ENCODE measurements around the gene SOHLH2.

SOHLH2 gene

DNA sequence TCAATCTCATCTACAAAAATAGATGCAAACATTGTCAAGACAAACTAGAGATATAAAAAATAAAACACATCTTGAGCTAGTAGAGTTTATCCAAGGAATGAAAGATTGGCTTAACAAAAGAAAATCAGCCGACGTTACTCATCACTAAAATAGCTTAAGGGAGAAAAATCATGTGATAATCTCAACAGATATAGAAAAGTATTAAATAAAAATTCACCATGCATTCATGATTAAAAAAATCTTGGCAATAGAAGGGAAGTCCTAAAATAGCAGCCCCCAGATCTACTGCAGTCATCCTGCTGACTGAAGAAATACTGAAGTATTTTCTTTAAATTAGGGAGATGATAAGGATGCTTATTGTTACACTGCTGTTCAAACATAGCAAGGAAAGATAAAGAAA, 70.6 kb downstream of the SOHLH2 start:
- Histone ChIP-seq H3K79me2 (ENCODE audit: insufficient read depth, low read length) (no peaks in the 10 kb centered on the region), H4K20me1 (ENCODE audit: insufficient read depth, low read length) (no peaks in the 10 kb centered on the region), H3K9me3 (ENCODE audit: insufficient read depth, low read length, severe bottlenecking) (no peaks in the 10 kb centered on the region), H3K4me1 (ENCODE audit: insufficient read depth, low read length) (no peaks in the 10 kb centered on the region), H3K27me3 (ENCODE audit: insufficient read depth, low read length, poor library complexity) (no peaks in the 10 kb centered on the region), H3K4me3 (ENCODE audit: low read depth in 1 of 2, low read length in 2 of 2) (no peak overlapping the region), H3K4me2 (ENCODE audit: insufficient read depth, low read length) (no peak overlapping the region), H3K9ac (ENCODE audit: low read depth, low read length) (no peak overlapping the region), H3K27ac (ENCODE audit: low read length) (no peak overlapping the region), H3K36me3 (ENCODE audit: insufficient read depth, low read length) (no peaks in the 10 kb centered on the region), H2AFZ (ENCODE audit: low read depth, low read length) (no peak overlapping the region)
- no peak for TF ChIP-seq EZH2 (IDR thresholded peaks at IDR 0.05; ENCODE audit: borderline replicate concordance, low read depth, low read length, severe bottlenecking)
- no peak for TF ChIP-seq CTCF (IDR thresholded peaks at IDR 0.05; ENCODE audit: borderline replicate concordance, extremely low read depth, low read length, poor library complexity, severe bottlenecking)
- no peak for DNase-seq
- no peak for ATAC-seq (ENCODE audit: insufficient read depth, low read depth)

DNA sequence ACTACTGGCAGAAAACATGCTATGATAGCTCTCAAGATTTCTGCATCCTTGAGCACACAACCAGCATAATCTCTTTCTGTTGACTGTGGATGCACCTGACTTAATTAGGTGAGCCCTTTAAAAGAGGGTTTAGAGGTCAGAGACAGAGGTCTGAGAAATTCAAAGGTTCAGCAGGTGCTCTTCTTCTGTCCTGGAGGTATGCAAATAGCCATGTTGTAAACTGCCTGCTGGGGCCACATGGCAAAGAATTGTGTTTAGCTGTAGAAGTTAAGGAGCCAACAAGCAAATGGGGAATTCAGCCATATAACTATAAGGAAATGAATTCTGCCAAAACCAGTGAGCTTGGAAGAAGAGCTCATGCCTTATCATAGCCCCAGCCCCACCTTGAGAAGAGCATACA, 71.6 kb downstream of the SOHLH2 start:
- no peak for DNase-seq
- no peak overlapping the region for H3K4me2 ChIP-seq (ENCODE audit: insufficient read depth, low read length)
- H3K4me3 ChIP-seq (ENCODE audit: low read depth in 1 of 2, low read length in 2 of 2): no peak overlapping the region
- no peak overlapping the region for H3K27ac ChIP-seq (ENCODE audit: low read length)
- no peaks in the 10 kb centered on the region for H3K4me1 ChIP-seq (ENCODE audit: insufficient read depth, low read length)
- no peaks in the 10 kb centered on the region for H3K79me2 ChIP-seq (ENCODE audit: insufficient read depth, low read length)
- TF ChIP-seq CTCF (IDR thresholded peaks at IDR 0.05; ENCODE audit: borderline replicate concordance, extremely low read depth, low read length, poor library complexity, severe bottlenecking): no peak
- no peak for TF ChIP-seq EZH2 (IDR thresholded peaks at IDR 0.05; ENCODE audit: borderline replicate concordance, low read depth, low read length, severe bottlenecking)
- H4K20me1 ChIP-seq (ENCODE audit: insufficient read depth, low read length): no peaks in the 10 kb centered on the region
- no peak overlapping the region for H2AFZ ChIP-seq (ENCODE audit: low read depth, low read length)
- no peaks in the 10 kb centered on the region for H3K9me3 ChIP-seq (ENCODE audit: insufficient read depth, low read length, severe bottlenecking)
- H3K27me3 ChIP-seq (ENCODE audit: insufficient read depth, low read length, poor library complexity): no peaks in the 10 kb centered on the region
- H3K36me3 ChIP-seq (ENCODE audit: insufficient read depth, low read length): no peaks in the 10 kb centered on the region
- ATAC-seq (ENCODE audit: insufficient read depth, low read depth): no peak
- H3K9ac ChIP-seq (ENCODE audit: low read depth, low read length): no peak overlapping the region

GRCh38 chr13:36135876-36136275, 78.5 kb downstream of the SOHLH2 start:
- Histone ChIP-seq H3K9me3 (ENCODE audit: insufficient read depth, low read length, severe bottlenecking) (peaks cover 3% of the 10 kb centered on the region), H3K27ac (ENCODE audit: low read length) (no peak overlapping the region), H3K4me3 (ENCODE audit: low read depth in 1 of 2, low read length in 2 of 2) (no peak overlapping the region), H3K4me1 (ENCODE audit: insufficient read depth, low read length) (no peaks in the 10 kb centered on the region), H3K79me2 (ENCODE audit: insufficient read depth, low read length) (no peaks in the 10 kb centered on the region), H3K27me3 (ENCODE audit: insufficient read depth, low read length, poor library complexity) (no peaks in the 10 kb centered on the region), H3K9ac (ENCODE audit: low read depth, low read length) (no peak overlapping the region), H2AFZ (ENCODE audit: low read depth, low read length) (no peak overlapping the region), H4K20me1 (ENCODE audit: insufficient read depth, low read length) (no peaks in the 10 kb centered on the region), H3K4me2 (ENCODE audit: insufficient read depth, low read length) (no peak overlapping the region), H3K36me3 (ENCODE audit: insufficient read depth, low read length) (no peaks in the 10 kb centered on the region)
- DNase-seq: no peak
- no peak for ATAC-seq (ENCODE audit: insufficient read depth, low read depth)
- TF ChIP-seq CTCF (IDR thresholded peaks at IDR 0.05; ENCODE audit: borderline replicate concordance, extremely low read depth, low read length, poor library complexity, severe bottlenecking): no peak
- TF ChIP-seq EZH2 (IDR thresholded peaks at IDR 0.05; ENCODE audit: borderline replicate concordance, low read depth, low read length, severe bottlenecking): no peak

DNA sequence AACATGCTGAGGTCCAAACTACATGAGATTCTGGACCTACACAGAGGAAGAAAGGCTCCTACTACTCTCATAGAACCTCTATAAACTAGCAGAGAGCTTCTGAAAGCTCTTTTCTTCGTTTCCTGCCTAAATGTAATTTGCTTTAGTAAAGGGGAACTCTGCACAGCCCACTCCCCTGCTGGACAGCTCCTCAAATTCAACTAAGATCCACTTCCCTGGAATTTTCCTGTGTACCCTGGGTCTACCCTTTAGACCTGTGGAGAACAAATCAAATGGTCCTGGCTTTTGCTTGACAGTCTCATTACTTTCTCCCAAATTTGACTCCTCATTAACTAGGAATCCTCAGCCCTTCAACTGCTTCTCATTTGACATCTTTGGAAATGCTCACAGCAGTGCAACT, 79.7 kb downstream of the SOHLH2 start:
- no peak overlapping the region for H3K9ac ChIP-seq (ENCODE audit: low read depth, low read length)
- H3K4me1 ChIP-seq (ENCODE audit: insufficient read depth, low read length): no peaks in the 10 kb centered on the region
- no peaks in the 10 kb centered on the region for H3K79me2 ChIP-seq (ENCODE audit: insufficient read depth, low read length)
- DNase-seq (no peak), ATAC-seq (ENCODE audit: insufficient read depth, low read depth) (no peak)
- H3K4me3 ChIP-seq (ENCODE audit: low read depth in 1 of 2, low read length in 2 of 2): no peak overlapping the region
- no peak overlapping the region for H2AFZ ChIP-seq (ENCODE audit: low read depth, low read length)
- H3K27ac ChIP-seq (ENCODE audit: low read length): no peak overlapping the region
- H3K36me3 ChIP-seq (ENCODE audit: insufficient read depth, low read length): no peaks in the 10 kb centered on the region
- H3K9me3 ChIP-seq (ENCODE audit: insufficient read depth, low read length, severe bottlenecking): peaks cover 3% of the 10 kb centered on the region
- TF ChIP-seq EZH2 (IDR thresholded peaks at IDR 0.05; ENCODE audit: borderline replicate concordance, low read depth, low read length, severe bottlenecking) (no peak), CTCF (IDR thresholded peaks at IDR 0.05; ENCODE audit: borderline replicate concordance, extremely low read depth, low read length, poor library complexity, severe bottlenecking) (no peak)
- H3K4me2 ChIP-seq (ENCODE audit: insufficient read depth, low read length): no peak overlapping the region
- H3K27me3 ChIP-seq (ENCODE audit: insufficient read depth, low read length, poor library complexity): no peaks in the 10 kb centered on the region
- H4K20me1 ChIP-seq (ENCODE audit: insufficient read depth, low read length): no peaks in the 10 kb centered on the region

Measured in DND-41 (cell line).